K562 (cell line): ENCODE measurements around the gene ZNF358. TPM values are rescaled to one million over a fixed set of nuclear protein-coding genes. Genes with fewer than 3 reads are reported as not detected.

Experiments used
- ATAC-seq: fragments of 200-7000 bp; cut with Tn5 transposase; 3 replicates; pipeline ENCODE4 v1.9.1; 2020; ENCODE audit warnings: moderate library complexity
- BruUV-seq: library from RNA; stranded (reverse); fragments of 400-500 nt; replicated peaks from 2 replicates; lab custom pipeline; 2021; lab: Mats Ljungman, UMichigan
- CTCF ChIA-PET: fragments of 300-600 bp; formaldehyde crosslinking; extraction: SDS; loops from one replicate; lab custom pipeline; 2021; ENCODE audit warnings: low intra/inter-chr PET ratio; lab: Yijun Ruan, JAX
- POLR2A ChIA-PET: fragments of 300-600, 350-650 bp; sonication (Branson Sonifier 250); formaldehyde crosslinking; extraction: SDS; loops from one replicate; lab custom pipeline; 2021; ENCODE audit warnings: antibody characterized with exemption, inconsistent platforms; lab: Yijun Ruan, JAX
- DNase-seq, 4 experiments: peaks; one replicate each; pipeline versions ENCODE4 v3.0.0 to v3.0.0-alpha.2; 2011 to 2018; ENCODE audit warnings: low spot score in 3 of 4, mixed read lengths in 3 of 4; ENCODE audit errors: extremely low read depth in 1 of 4
- FAIRE-seq: peaks from 2 replicates; lab custom pipeline; 2011; peaks lifted over from hg19 to GRCh38; lab: Jason Lieb, UNC
- H2AFZ ChIP-seq: 2 replicates; pipeline ENCODE4 v1.6.0; 2011; ENCODE audit warnings: low read depth, low read length, control low read depth, inconsistent platforms
- H3K27ac ChIP-seq: fragments of 200-600 bp; 3 replicates; pipeline ENCODE4 v1.8.0; 2011; ENCODE audit warnings: low read depth, mild to moderate bottlenecking, control low read depth, inconsistent platforms, low read length, moderate library complexity, mixed read lengths; ENCODE audit errors: extremely low read depth
- H3K27me3 ChIP-seq, 2 experiments: fragments of 300-600 bp in 1 of 2; 2 replicates in 1 of 2; 3 replicates in 1 of 2; pipeline versions ENCODE4 v1.6.0 to v1.8.0; 2011; ENCODE audit warnings: inconsistent platforms in 2 of 2, low read length in 2 of 2, mild to moderate bottlenecking in 1 of 2, mixed read lengths in 1 of 2, moderate library complexity in 1 of 2; ENCODE audit not compliant: control insufficient read depth in 2 of 2, insufficient read depth in 2 of 2
- H3K36me3 ChIP-seq: fragments of 300-600 bp; 3 replicates; pipeline ENCODE4 v1.8.0; 2011; ENCODE audit warnings: mild to moderate bottlenecking, low read length, inconsistent platforms; ENCODE audit not compliant: control insufficient read depth, insufficient read depth
- H3K4me1 ChIP-seq, 2 experiments: fragments of 200-600 bp in 1 of 2; replicated peaks in 1 of 2; 2 replicates in 1 of 2; 3 replicates in 1 of 2; pipeline versions ENCODE4 v1.5.1 to v1.8.0; 2011; ENCODE audit warnings: inconsistent platforms in 2 of 2, low read length in 2 of 2, mild to moderate bottlenecking in 1 of 2, mixed read lengths in 1 of 2, moderate library complexity in 1 of 2; ENCODE audit not compliant: control insufficient read depth in 2 of 2, insufficient read depth in 2 of 2
- H3K4me2 ChIP-seq: 2 replicates; pipeline ENCODE4 v1.6.1; 2011; ENCODE audit warnings: low read length, control low read depth, inconsistent platforms, mixed read lengths; ENCODE audit not compliant: insufficient read depth
- H3K4me3 ChIP-seq: fragments of 200-600 bp; sonication (generic), shearing (Covaris generic); 2 replicates; pipeline ENCODE4 v1.5.1; 2016; ENCODE audit warnings: control low read depth, inconsistent platforms
- H3K79me2 ChIP-seq: fragments of 200-600 bp; 3 replicates; pipeline ENCODE4 v1.8.0; 2011; ENCODE audit warnings: low read length, inconsistent platforms; ENCODE audit not compliant: control insufficient read depth, insufficient read depth
- H3K9ac ChIP-seq, 2 experiments: 2 replicates each; pipeline versions ENCODE4 v1.6.0 to v1.6.1; 2011; ENCODE audit warnings: low read depth in 2 of 2, low read length in 2 of 2, control low read depth in 1 of 2, inconsistent platforms in 1 of 2, mild to moderate bottlenecking in 1 of 2, mixed read lengths in 1 of 2; ENCODE audit not compliant: insufficient read depth in 1 of 2
- H3K9me1 ChIP-seq: one replicate; pipeline ENCODE4 v1.6.0; 2011; ENCODE audit warnings: inconsistent platforms, mild to moderate bottlenecking, low read length, moderate library complexity; ENCODE audit not compliant: control insufficient read depth, insufficient read depth
- H3K9me3 ChIP-seq: replicated peaks from 2 replicates; pipeline ENCODE4 v1.5.1; 2011; ENCODE audit warnings: low read depth, low read length, inconsistent platforms; ENCODE audit not compliant: control insufficient read depth, insufficient read depth
- H4K20me1 ChIP-seq: replicated peaks from 2 replicates; pipeline ENCODE4 v1.6.1; 2011; ENCODE audit warnings: low read length, inconsistent platforms, mixed read lengths; ENCODE audit not compliant: control insufficient read depth, insufficient read depth
- ARID3B ChIP-seq: fragments of 250-450 bp; sonication (Bioruptor Pico); IDR thresholded peaks from 2 replicates; pipeline ENCODE4 v1.4.0; 2020; ENCODE audit warnings: borderline replicate concordance
- NR2C2 ChIP-seq, 2 experiments: fragments of 200-800 bp in 1 of 2; sonication (Bioruptor generic) in 1 of 2; sonication (generic) in 1 of 2; formaldehyde crosslinking in 1 of 2; IDR thresholded peaks; 2 replicates each; pipeline versions ENCODE4 v1.6.1 to v1.8.0; 2016 to 2022; ENCODE audit warnings: mild to moderate bottlenecking in 1 of 2, missing compliant biosample characterization in 1 of 2, missing genetic modification characterization in 1 of 2, missing genetic modification reagents in 1 of 2
- NR4A1 ChIP-seq, 2 experiments: fragments of 250-450 bp in 1 of 2; fragments of 450-650 bp in 1 of 2; sonication (Bioruptor Pico) in 1 of 2; IDR thresholded peaks; 2 replicates each; pipeline versions ENCODE4 v1.4.0 to v1.6.1; 2016 to 2020; ENCODE audit warnings: mild to moderate bottlenecking in 2 of 2, missing compliant biosample characterization in 1 of 2, missing genetic modification characterization in 1 of 2, moderate library complexity in 1 of 2
- TSC22D4 ChIP-seq: fragments of 450-650 bp; IDR thresholded peaks from 2 replicates; pipeline ENCODE4 v1.6.1; 2016; ENCODE audit warnings: missing genetic modification characterization, missing biosample characterization, control low read depth
- ZNF184 ChIP-seq: sonication (generic); formaldehyde crosslinking; IDR thresholded peaks from 2 replicates; pipeline ENCODE4 v1.5.0; 2020; ENCODE audit warnings: missing genetic modification reagents
- WGBS: fragments of 100-300 bp; shearing (Covaris generic); methylation state at CpG from one replicate; pipeline ENCODE4 v1.1.6; 2016; ENCODE audit warnings: low coverage, mixed read lengths; ENCODE audit not compliant: insufficient coverage; ENCODE audit errors: missing lambda C conversion rate; 5-methylcytosine and 5-hydroxymethylcytosine counted together
- in situ Hi-C: fragments of 300-500 bp; cut with MboI; formaldehyde crosslinking; loops from 4 replicates; pipeline ENCODE4 v1.15.0; 2018; ENCODE audit warnings: inconsistent platforms, mixed read lengths
- intact Hi-C: fragments of 100-400 bp; cut with micrococcal nuclease; formaldehyde crosslinking; loops from 2 replicates; pipeline ENCODE4 v1.14.2; 2022
- polyA plus RNA-seq, 8 experiments: library from polyadenylated mRNA; depleted of rRNA in 4 of 8; stranded (reverse) in 5 of 8; unstranded in 3 of 8; fragments of >200 nt; fragmentation: Nextera tagmentation in 2 of 8; fragmentation: Illumina TruSeq in 1 of 8; extraction: Ambion mirVana in 2 of 8; extraction: Trizol in 1 of 8; gene quantifications; 2 replicates each; pipeline versions ENCODE4 v1.2.1 to v1.2.3, GENCODE V29; 2011 to 2014; ENCODE audit warnings: inconsistent platforms in 1 of 8, missing spikeins in 1 of 8
- total RNA-seq, 7 experiments: library from RNA; depleted of rRNA in 6 of 7; stranded (reverse); fragments of >200 nt in 6 of 7; fragmentation: Illumina TruSeq in 2 of 7; extraction: Trizol in 2 of 7; gene quantifications; 2 replicates each; pipeline versions ENCODE4 v1.2.1 to v1.2.3, GENCODE V29; 2011 to 2021; ENCODE audit warnings: low replicate concordance in 1 of 7
- TF ChIP-seq, protein P1 (sequence below): fragments of 200-400 bp; formaldehyde crosslinking; IDR thresholded peaks from 2 replicates; pipeline ENCODE4 v1.6.1; 2017; ENCODE audit warnings: mild to moderate bottlenecking, low read depth, low read length, moderate library complexity

Gene ZNF358
- total and polyA plus RNA-seq, 9 of the 15 experiments (the other 6 are each of a cell fraction or from before 2014, with no cell fraction given) = 0.04 to 17.2 (median 4.9) TPM

DNA sequence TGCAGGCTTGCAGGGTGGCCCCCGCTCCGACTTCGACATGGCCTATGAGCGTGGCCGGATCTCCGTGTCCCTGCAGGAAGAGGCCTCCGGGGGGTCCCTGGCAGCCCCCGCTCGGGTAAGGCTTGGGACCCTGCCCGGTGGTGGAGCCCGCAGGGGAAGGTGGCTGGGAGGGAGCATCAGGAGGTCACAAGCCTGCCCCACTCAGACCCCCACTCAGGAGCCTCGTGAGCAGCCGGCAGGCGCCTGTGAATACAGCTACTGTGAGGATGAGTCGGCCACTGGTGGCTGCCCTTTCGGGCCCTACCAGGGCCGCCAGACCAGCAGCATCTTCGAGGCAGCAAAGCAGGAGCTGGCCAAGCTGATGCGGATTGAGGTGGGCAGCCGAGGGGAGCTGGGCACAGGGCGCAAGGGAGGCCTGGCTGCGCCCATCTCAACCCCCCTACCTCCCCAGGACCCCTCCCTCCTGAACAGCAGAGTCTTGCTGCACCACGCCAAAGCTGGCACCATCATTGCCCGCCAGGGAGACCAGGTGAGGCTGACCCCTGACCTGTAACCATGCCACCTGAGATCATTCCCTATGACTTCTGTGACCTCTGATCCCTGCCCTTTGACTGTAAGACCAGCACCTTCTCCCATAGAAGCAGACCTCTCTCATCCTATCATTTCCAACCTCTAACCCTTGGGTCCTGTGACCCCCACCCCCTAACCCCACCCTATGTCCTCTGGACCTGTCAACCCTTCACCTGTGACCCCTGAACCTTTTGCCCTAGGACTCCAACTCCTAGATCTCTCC lies 26.8 kb downstream of the ZNF358 start:
- Histone ChIP-seq H3K9me1 (no peaks in the 10 kb centered on the region), H3K79me2 (no peaks in the 10 kb centered on the region), H3K9me3 (no peaks in the 10 kb centered on the region), H3K27ac (no peak overlapping the region), H2AFZ (no peak overlapping the region), H3K9ac (no peak overlapping the region), H3K4me3 (no peak overlapping the region)
- POLR2A ChIA-PET = no interaction called here
- WGBS = 97% methylated on average over 22 of the region's 24 CpGs
- no TSS peak for BruUV-seq
- intact Hi-C loops = no loop called here
- DNase-seq = no peak
- no peak for TF ChIP-seq ARID3B (CRISPR knock-in tag)
- TF ChIP-seq ZNF184 (CRISPR knock-in tag) = no peak
- TF ChIP-seq, protein P1, sequence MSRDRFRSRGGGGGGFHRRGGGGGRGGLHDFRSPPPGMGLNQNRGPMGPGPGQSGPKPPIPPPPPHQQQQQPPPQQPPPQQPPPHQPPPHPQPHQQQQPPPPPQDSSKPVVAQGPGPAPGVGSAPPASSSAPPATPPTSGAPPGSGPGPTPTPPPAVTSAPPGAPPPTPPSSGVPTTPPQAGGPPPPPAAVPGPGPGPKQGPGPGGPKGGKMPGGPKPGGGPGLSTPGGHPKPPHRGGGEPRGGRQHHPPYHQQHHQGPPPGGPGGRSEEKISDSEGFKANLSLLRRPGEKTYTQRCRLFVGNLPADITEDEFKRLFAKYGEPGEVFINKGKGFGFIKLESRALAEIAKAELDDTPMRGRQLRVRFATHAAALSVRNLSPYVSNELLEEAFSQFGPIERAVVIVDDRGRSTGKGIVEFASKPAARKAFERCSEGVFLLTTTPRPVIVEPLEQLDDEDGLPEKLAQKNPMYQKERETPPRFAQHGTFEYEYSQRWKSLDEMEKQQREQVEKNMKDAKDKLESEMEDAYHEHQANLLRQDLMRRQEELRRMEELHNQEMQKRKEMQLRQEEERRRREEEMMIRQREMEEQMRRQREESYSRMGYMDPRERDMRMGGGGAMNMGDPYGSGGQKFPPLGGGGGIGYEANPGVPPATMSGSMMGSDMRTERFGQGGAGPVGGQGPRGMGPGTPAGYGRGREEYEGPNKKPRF = no peak
- TF ChIP-seq TSC22D4 (tag) = no peak
- TF ChIP-seq NR4A1 (CRISPR knock-in tag; IDR thresholded peaks at IDR 0.05) = no peak
- no peak for TF ChIP-seq NR4A1 (tag; IDR thresholded peaks at IDR 0.05)
- TF ChIP-seq NR2C2 (CRISPR knock-in tag; IDR thresholded peaks at IDR 0.05) = no peak
- TF ChIP-seq NR2C2 (tag; IDR thresholded peaks at IDR 0.05) = 0 out of 2 replicates have a peak, but pooled peaks have one; percentile 13
- TF ChIP-seq, all 486 proteins: peak for 1
- CTCF ChIA-PET = no interaction called here
- Histone ChIP-seq H3K36me3 (peaks cover 13% of the 10 kb centered on the region; the same call in 1 of the 3 replicates), H3K4me1 (peaks cover 5 to 38% of the 10 kb centered on the region in 2 experiments; a peak in 3 of 5 replicates), H3K4me2 (no peak overlapping the region), H4K20me1 (no peaks in the 10 kb centered on the region), H3K27me3 (no peaks in the 10 kb centered on the region)
- ATAC-seq (no peak), FAIRE-seq (no peak)
- in situ Hi-C loops = no loop called here
